Lower leg skin (tissue), 3 donors: ENCODE results near the gene STX4.

Source experiments
- POLR2A ChIP-seq, 2 donors: fragments of 450-650 bp; IDR thresholded peaks; one replicate each; pipeline ENCODE4 v1.6.1; 2016 to 2017; ENCODE audit warnings: antibody characterized with exemption in 2 of 2, mild to moderate bottlenecking in 1 of 2, moderate library complexity in 1 of 2
- TF ChIP-seq, protein P1 (sequence below), 3 donors: fragments of 450-650 bp; IDR thresholded peaks; one replicate each; pipeline ENCODE4 v1.5.1; 2016; ENCODE audit warnings: antibody characterized with exemption in 3 of 3, mild to moderate bottlenecking in 3 of 3, moderate library complexity in 2 of 3

GRCh38 chr16:31061126-31061812 lies 27.9 kb downstream of the STX4 start:
- TF ChIP-seq, protein P1, sequence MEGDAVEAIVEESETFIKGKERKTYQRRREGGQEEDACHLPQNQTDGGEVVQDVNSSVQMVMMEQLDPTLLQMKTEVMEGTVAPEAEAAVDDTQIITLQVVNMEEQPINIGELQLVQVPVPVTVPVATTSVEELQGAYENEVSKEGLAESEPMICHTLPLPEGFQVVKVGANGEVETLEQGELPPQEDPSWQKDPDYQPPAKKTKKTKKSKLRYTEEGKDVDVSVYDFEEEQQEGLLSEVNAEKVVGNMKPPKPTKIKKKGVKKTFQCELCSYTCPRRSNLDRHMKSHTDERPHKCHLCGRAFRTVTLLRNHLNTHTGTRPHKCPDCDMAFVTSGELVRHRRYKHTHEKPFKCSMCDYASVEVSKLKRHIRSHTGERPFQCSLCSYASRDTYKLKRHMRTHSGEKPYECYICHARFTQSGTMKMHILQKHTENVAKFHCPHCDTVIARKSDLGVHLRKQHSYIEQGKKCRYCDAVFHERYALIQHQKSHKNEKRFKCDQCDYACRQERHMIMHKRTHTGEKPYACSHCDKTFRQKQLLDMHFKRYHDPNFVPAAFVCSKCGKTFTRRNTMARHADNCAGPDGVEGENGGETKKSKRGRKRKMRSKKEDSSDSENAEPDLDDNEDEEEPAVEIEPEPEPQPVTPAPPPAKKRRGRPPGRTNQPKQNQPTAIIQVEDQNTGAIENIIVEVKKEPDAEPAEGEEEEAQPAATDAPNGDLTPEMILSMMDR (IDR thresholded peaks at IDR 0.05): no peak
- TF ChIP-seq POLR2A (IDR thresholded peaks at IDR 0.05): no peak
